GM06990 (cell line): ENCODE results near the gene HYAL2.
A peak's percentile ranks its signal among the peaks of the same experiment; 100 is the strongest.

Experiments used
- DNase-seq: peaks from one replicate; pipeline ENCODE4 v3.0.0-alpha.2; 2011; ENCODE audit not compliant: insufficient read length; ENCODE audit errors: extremely low read depth
- H3K27me3 ChIP-seq: replicated peaks from 2 replicates; pipeline ENCODE4 v1.6.0; 2011; ENCODE audit warnings: low read length; ENCODE audit not compliant: control insufficient read depth, insufficient read depth
- H3K36me3 ChIP-seq: 2 replicates; pipeline ENCODE4 v1.5.1; 2011; ENCODE audit warnings: low read length; ENCODE audit not compliant: control insufficient read depth, insufficient read depth
- H3K4me3 ChIP-seq: replicated peaks from 2 replicates; pipeline ENCODE4 v1.5.1; 2011; ENCODE audit warnings: low read depth, mild to moderate bottlenecking, control low read depth, low read length
- CTCF ChIP-seq: IDR thresholded peaks from 2 replicates; pipeline ENCODE4 v1.5.1; 2011; ENCODE audit warnings: low read length, control low read depth, mild to moderate bottlenecking, inconsistent platforms; ENCODE audit not compliant: insufficient read depth, poor library complexity, severe bottlenecking

The HYAL2 gene

GRCh38 chr3:50322386-50323091, at the start of gene HYAL2:
TSS of gene HYAL2 (minus strand) at chr3:50322745. CDS start at chr3:50320489, 2,256 bp downstream.
- no peak for DNase-seq
- Histone ChIP-seq H3K4me3 (peak within 1 kb of the TSS; percentile 70), H3K36me3 (peaks cover 9% of the 10 kb centered on the region), H3K27me3 (no peaks in the 10 kb centered on the region)
- TF ChIP-seq CTCF, result no peak

- Histone ChIP-seq H3K36me3 (no peaks in the 10 kb centered on the region), H3K4me3 (no peak overlapping the region), H3K27me3 (peaks cover 6% of the 10 kb centered on the region)
- no peak for DNase-seq
- TF ChIP-seq CTCF, result no peak
Observed at GRCh38 chr3:50371133-50371685, 48.7 kb upstream of the HYAL2 start.

GRCh38 chr3:50370594-50370993, 48.0 kb upstream of the HYAL2 start:
- no peaks in the 10 kb centered on the region for H3K36me3 ChIP-seq
- H3K4me3 ChIP-seq, result no peak overlapping the region
- no peak for DNase-seq
- peaks cover 6% of the 10 kb centered on the region for H3K27me3 ChIP-seq
- TF ChIP-seq CTCF, result no peak

GRCh38 chr3:50369012-50369670, 46.6 kb upstream of the HYAL2 start:
- H3K36me3 ChIP-seq, result no peaks in the 10 kb centered on the region
- no peak for DNase-seq
- H3K27me3 ChIP-seq, result peaks cover 6% of the 10 kb centered on the region
- no peak for TF ChIP-seq CTCF
- no peak overlapping the region for H3K4me3 ChIP-seq

GRCh38 chr3:50365842-50366220, 43.3 kb upstream of the HYAL2 start:
- H3K4me3 ChIP-seq, result no peak overlapping the region
- peaks cover 2% of the 10 kb centered on the region for H3K27me3 ChIP-seq
- no peak for TF ChIP-seq CTCF
- no peak for DNase-seq
- H3K36me3 ChIP-seq, result no peaks in the 10 kb centered on the region
